WTC11 (cell line): Measurements from ENCODE around the gene GPATCH4. TPM values are rescaled to one million over a fixed set of nuclear protein-coding genes. Genes with fewer than 3 reads are reported as not detected.

ENCODE experiments used
- ATAC-seq: fragments of 200-7000 bp; cut with Tn5 transposase; 2 replicates; pipeline ENCODE4 v1.10.0; 2021; ENCODE audit warnings: mild to moderate bottlenecking, moderate library complexity
- CTCF ChIA-PET: fragments of 300-600 bp; sonication (Branson Sonifier 250); formaldehyde crosslinking; loops from one replicate; lab custom pipeline; 2021; ENCODE audit warnings: antibody characterized with exemption; lab: Charles Lee
- POLR2A ChIA-PET: fragments of 350-600 bp; sonication (Branson Sonifier 250); formaldehyde crosslinking; loops from one replicate; lab custom pipeline; 2021; ENCODE audit warnings: antibody characterized with exemption; lab: Charles Lee
- DNase-seq: peaks from one replicate; pipeline ENCODE4 v3.0.0; 2021; ENCODE audit warnings: low spot score
- H3K27ac Mint-ChIP-seq: 2 replicates; pipeline ENCODE4 v1.8.0; 2021; ENCODE audit warnings: mixed read lengths
- H3K27me3 Mint-ChIP-seq: 2 replicates; pipeline ENCODE4 v1.8.0; 2021; ENCODE audit warnings: low read depth, mild to moderate bottlenecking, moderate library complexity, mixed read lengths
- H3K36me3 Mint-ChIP-seq: 2 replicates; pipeline ENCODE4 v1.8.0; 2021; ENCODE audit warnings: mixed read lengths
- H3K4me1 Mint-ChIP-seq: 2 replicates; pipeline ENCODE4 v1.8.0; 2022; ENCODE audit warnings: mixed read lengths
- H3K4me3 Mint-ChIP-seq: 2 replicates; pipeline ENCODE4 v1.8.0; 2021; ENCODE audit warnings: mild to moderate bottlenecking, moderate library complexity, mixed read lengths
- H3K9me3 Mint-ChIP-seq: 2 replicates; pipeline ENCODE4 v1.8.0; 2021; ENCODE audit warnings: mixed read lengths
- AFF4 ChIP-seq: sonication (generic); formaldehyde crosslinking; IDR thresholded peaks from 2 replicates; pipeline ENCODE4 v1.8.1; 2023; ENCODE audit warnings: mild to moderate bottlenecking, missing genetic modification reagents, borderline replicate concordance
- ATF1 ChIP-seq: sonication (generic); formaldehyde crosslinking; IDR thresholded peaks from 2 replicates; pipeline ENCODE4 v1.8.1; 2023; ENCODE audit warnings: mild to moderate bottlenecking, moderate library complexity, missing genetic modification reagents
- CREM ChIP-seq: sonication (generic); formaldehyde crosslinking; IDR thresholded peaks from 2 replicates; pipeline ENCODE4 v1.8.1; 2022; ENCODE audit warnings: mild to moderate bottlenecking, missing genetic modification reagents, moderate library complexity
- E2F4 ChIP-seq: sonication (generic); formaldehyde crosslinking; IDR thresholded peaks from 2 replicates; pipeline ENCODE4 v1.8.1; 2022; ENCODE audit warnings: low read depth, mild to moderate bottlenecking, moderate library complexity, missing genetic modification reagents, borderline replicate concordance
- ESRRA ChIP-seq: sonication (generic); formaldehyde crosslinking; IDR thresholded peaks from 2 replicates; pipeline ENCODE4 v1.8.1; 2022; ENCODE audit warnings: mild to moderate bottlenecking, missing genetic modification reagents, borderline replicate concordance
- FOXK1 ChIP-seq: sonication (generic); formaldehyde crosslinking; IDR thresholded peaks from 2 replicates; pipeline ENCODE4 v1.8.0; 2022; ENCODE audit warnings: mild to moderate bottlenecking, moderate library complexity, missing genetic modification reagents
- FOXP4 ChIP-seq: sonication (generic); formaldehyde crosslinking; IDR thresholded peaks from 2 replicates; pipeline ENCODE4 v1.8.0; 2022; ENCODE audit warnings: mild to moderate bottlenecking, missing genetic modification reagents
- HMGXB4 ChIP-seq: sonication (generic); formaldehyde crosslinking; IDR thresholded peaks from 2 replicates; pipeline ENCODE4 v1.8.1; 2023; ENCODE audit warnings: mild to moderate bottlenecking, moderate library complexity, missing genetic modification reagents
- SMAD3 ChIP-seq: sonication (generic); formaldehyde crosslinking; IDR thresholded peaks from 2 replicates; pipeline ENCODE4 v1.8.0; 2022; ENCODE audit warnings: missing genetic modification reagents, mild to moderate bottlenecking, borderline replicate concordance
- SMAD4 ChIP-seq: sonication (generic); formaldehyde crosslinking; IDR thresholded peaks from 2 replicates; pipeline ENCODE4 v1.8.0; 2022; ENCODE audit warnings: mild to moderate bottlenecking, missing genetic modification reagents
- SP1 ChIP-seq: sonication (generic); formaldehyde crosslinking; conservative IDR thresholded peaks from 2 replicates; pipeline ENCODE4 v1.8.1; 2022; ENCODE audit warnings: missing genetic modification reagents
- TEAD4 ChIP-seq: sonication (generic); formaldehyde crosslinking; IDR thresholded peaks from 2 replicates; pipeline ENCODE4 v1.8.0; 2022; ENCODE audit warnings: mild to moderate bottlenecking, missing genetic modification reagents
- ZNF138 ChIP-seq: sonication (generic); formaldehyde crosslinking; conservative IDR thresholded peaks from 2 replicates; pipeline ENCODE4 v1.8.1; 2022; ENCODE audit warnings: mild to moderate bottlenecking, moderate library complexity, missing genetic modification reagents
- ZNF232 ChIP-seq: sonication (generic); formaldehyde crosslinking; IDR thresholded peaks from 2 replicates; pipeline ENCODE4 v1.8.0; 2022; ENCODE audit warnings: mild to moderate bottlenecking, missing genetic modification reagents
- ZNF317 ChIP-seq: sonication (generic); formaldehyde crosslinking; IDR thresholded peaks from 2 replicates; pipeline ENCODE4 v1.8.1; 2023; ENCODE audit warnings: low read depth, mild to moderate bottlenecking, moderate library complexity, missing genetic modification reagents, borderline replicate concordance
- ZNF416 ChIP-seq: fragments of 250-450 bp; sonication (Bioruptor Pico); IDR thresholded peaks from 2 replicates; pipeline ENCODE4 v1.9.0; 2021; ENCODE audit warnings: mild to moderate bottlenecking, inconsistent platforms
- ZNF512 ChIP-seq: sonication (generic); formaldehyde crosslinking; IDR thresholded peaks from 2 replicates; pipeline ENCODE4 v1.8.1; 2022; ENCODE audit warnings: missing genetic modification reagents, borderline replicate concordance
- total RNA-seq: library from RNA; stranded (reverse); gene quantifications from 3 replicates; pipeline ENCODE4 v1.2.3, GENCODE V29; 2021

Gene GPATCH4
- total RNA-seq, 1 experiment from 2014 or later: 50.1 TPM

GRCh38 chr1:156619582-156619955, 18.3 kb upstream of the GPATCH4 start (continued):
- TF ChIP-seq ZNF512 (CRISPR knock-in tag): no peak
- no peak for TF ChIP-seq ZNF232 (CRISPR knock-in tag)
- no peak for TF ChIP-seq ZNF138 (CRISPR knock-in tag)
- no peak for TF ChIP-seq FOXP4 (CRISPR knock-in tag)
- TF ChIP-seq CREM (CRISPR knock-in tag): no peak
- no peak for TF ChIP-seq ZNF416 (CRISPR knock-in tag)
- no peak for TF ChIP-seq FOXK1
- TF ChIP-seq SMAD4: no peak
- no peak for TF ChIP-seq AFF4 (CRISPR knock-in tag)
- TF ChIP-seq ATF1: no peak
- TF ChIP-seq, all 79 proteins: peak for 0

GRCh38 chr1:156618853-156619581, 17.7 kb upstream of the GPATCH4 start, which contains the start of gene HAPLN2:
Gene HAPLN2, plus strand, starts transcription at chr1:156619415. Its CDS starts 4,076 bp downstream, at chr1:156623491.
- Mint-ChIP-seq H3K27me3 (peaks cover 58% of the 10 kb centered on the region), H3K36me3 (no peaks in the 10 kb centered on the region), H3K9me3 (no peaks in the 10 kb centered on the region), H3K4me1 (peaks cover 7% of the 10 kb centered on the region), H3K27ac (no peak within 1 kb of the TSS), H3K4me3 (no peak within 1 kb of the TSS)
- TF ChIP-seq E2F4 (CRISPR knock-in tag): no peak
- no peak for TF ChIP-seq SP1 (CRISPR knock-in tag)
- TF ChIP-seq ESRRA (CRISPR knock-in tag): no peak
- no peak for TF ChIP-seq TEAD4 (CRISPR knock-in tag)
- no peak for TF ChIP-seq ZNF317
- TF ChIP-seq SMAD3 (CRISPR knock-in tag): no peak
- TF ChIP-seq HMGXB4 (CRISPR knock-in tag): no peak
- DNase-seq (peak; percentile 79), ATAC-seq (peak; percentile 86)
- ChIA-PET CTCF (interaction anchor here (0.5 to 13.2 kb wide), 57 partner anchors 8 to 319 kb away, joined by 3 to 365 read pairs (median 4); partner anchors contain the start of genes BCAN, CRABP2, LRRC71 and MEF2D), POLR2A (interaction anchor here (0.8 to 1.1 kb wide), 2 partner anchors 57 to 121 kb away, joined by 3 read pairs; no protein-coding TSS in a partner anchor)
